B cell (primary cell): ENCODE measurements around the gene TTC39B. TPM values are rescaled to one million over a fixed set of nuclear protein-coding genes. Genes with fewer than 3 reads are reported as not detected.

ENCODE experiments used
- ATAC-seq: fragments of 200-7000 bp; cut with Tn5 transposase; one replicate; pipeline ENCODE4 v1.10.0; 2021; ENCODE audit warnings: low read depth, mild to moderate bottlenecking, moderate number of reproducible peaks, moderate library complexity
- CTCF ChIA-PET: fragments of 350-600 bp; sonication (Branson Sonifier 250); formaldehyde crosslinking; loops from one replicate; lab custom pipeline; 2021; ENCODE audit warnings: antibody characterized with exemption, inconsistent platforms; lab: Charles Lee
- POLR2A ChIA-PET: fragments of 350-600 bp; sonication (Branson Sonifier 250); formaldehyde crosslinking; loops from one replicate; lab custom pipeline; 2021; ENCODE audit warnings: antibody characterized with exemption; lab: Charles Lee
- DNase-seq: peaks from one replicate; pipeline ENCODE4 v3.0.0; 2013
- H2AFZ ChIP-seq: 2 replicates; pipeline ENCODE4 v1.6.1; 2012; ENCODE audit warnings: mild to moderate bottlenecking, low read depth, low read length; ENCODE audit not compliant: insufficient read depth, poor library complexity, severe bottlenecking
- H3K27ac ChIP-seq, 2 donors: 1 replicate in 1 of 2; 2 replicates in 1 of 2; pipeline ENCODE4 v1.5.1; 2012 to 2013; ENCODE audit warnings: low read length in 2 of 2, mild to moderate bottlenecking in 2 of 2, moderate library complexity in 1 of 2
- H3K27me3 ChIP-seq, 4 experiments: fragments of 200-600 bp in 1 of 4; sonication (generic) in 1 of 4; replicated peaks in 1 of 4; 1 replicate in 2 of 4; 2 replicates in 2 of 4; pipeline versions ENCODE4 v1.6.1 to v1.7.0; 2013 to 2016; ENCODE audit warnings: low read length in 3 of 4, mild to moderate bottlenecking in 2 of 4, mixed read lengths in 1 of 4, moderate library complexity in 1 of 4; ENCODE audit not compliant: insufficient read depth in 4 of 4, control insufficient read depth in 3 of 4; ENCODE audit errors: control extremely low read depth in 1 of 4
- H3K36me3 ChIP-seq, 2 experiments: replicated peaks in 1 of 2; 1 replicate in 1 of 2; 2 replicates in 1 of 2; pipeline versions ENCODE4 v1.6.1 to v1.7.1; 2013; ENCODE audit warnings: low read length in 1 of 2; ENCODE audit not compliant: insufficient read depth in 2 of 2, control insufficient read depth in 1 of 2; ENCODE audit errors: control extremely low read depth in 1 of 2, extremely low read depth in 1 of 2
- H3K4me1 ChIP-seq, 2 donors: fragments of 200-600 bp in 1 of 2; sonication (generic) in 1 of 2; 1 replicate in 1 of 2; 2 replicates in 1 of 2; pipeline versions ENCODE4 v1.5.1 to v1.6.1; 2013 to 2017; ENCODE audit warnings: low read length in 2 of 2; ENCODE audit not compliant: control insufficient read depth in 2 of 2, insufficient read depth in 2 of 2
- H3K4me2 ChIP-seq: replicated peaks from 2 replicates; pipeline ENCODE3; 2012; ENCODE audit warnings: mild to moderate bottlenecking, low read depth, low read length; ENCODE audit not compliant: poor library complexity, severe bottlenecking
- H3K4me3 ChIP-seq, 5 experiments: fragments of 200-600 bp in 1 of 5; sonication (generic) in 1 of 5; 1 replicate in 3 of 5; 2 replicates in 2 of 5; pipeline versions ENCODE4 v1.5.1 to v1.7.0; 2011 to 2016; ENCODE audit warnings: low read length in 4 of 5, mild to moderate bottlenecking in 4 of 5, low read depth in 2 of 5, control low read depth in 1 of 5, moderate library complexity in 1 of 5; ENCODE audit not compliant: insufficient read depth in 1 of 5; ENCODE audit errors: control extremely low read depth in 1 of 5, extremely low read depth in 1 of 5
- H3K79me2 ChIP-seq: fragments of 200-600 bp; sonication (generic); one replicate; pipeline ENCODE4 v1.6.0; 2016; ENCODE audit warnings: low read length; ENCODE audit not compliant: control insufficient read depth, insufficient read depth
- H3K9ac ChIP-seq: fragments of 200-600 bp; sonication (generic); 2 replicates; pipeline ENCODE4 v1.6.1; 2017; ENCODE audit warnings: mild to moderate bottlenecking, low read length, moderate library complexity
- H3K9me3 ChIP-seq, 3 donors: one replicate each; pipeline versions ENCODE4 v1.6.1 to v1.7.1; 2013; ENCODE audit warnings: low read length in 2 of 3; ENCODE audit not compliant: control insufficient read depth in 2 of 3, insufficient read depth in 1 of 3; ENCODE audit errors: control extremely low read depth in 1 of 3
- H4K20me1 ChIP-seq: 2 replicates; pipeline ENCODE4 v1.6.0; 2012; ENCODE audit warnings: mild to moderate bottlenecking, low read length; ENCODE audit not compliant: insufficient read depth, control insufficient read depth, poor library complexity, severe bottlenecking
- H3K27ac Mint-ChIP-seq: one replicate; pipeline ENCODE4 v1.8.0; 2021; ENCODE audit warnings: mixed read lengths
- H3K27me3 Mint-ChIP-seq: one replicate; pipeline ENCODE4 v1.8.0; 2021; ENCODE audit warnings: mixed read lengths
- H3K4me1 Mint-ChIP-seq: one replicate; pipeline ENCODE4 v1.8.0; 2021; ENCODE audit warnings: mixed read lengths
- H3K4me3 Mint-ChIP-seq: one replicate; pipeline ENCODE4 v1.8.0; 2021; ENCODE audit warnings: mixed read lengths
- H3K9me3 Mint-ChIP-seq: one replicate; pipeline ENCODE4 v1.8.0; 2022; ENCODE audit warnings: mixed read lengths; ENCODE audit not compliant: insufficient read depth
- CTCF ChIP-seq: fragments of 200-600 bp; IDR thresholded peaks from one replicate; pipeline ENCODE4 v1.8.0; 2022; ENCODE audit warnings: antibody characterized with exemption, mild to moderate bottlenecking
- EZH2 ChIP-seq: IDR thresholded peaks from 2 replicates; pipeline ENCODE4 v1.6.1; 2012; ENCODE audit warnings: borderline replicate concordance, low read depth, mild to moderate bottlenecking, moderate library complexity, low read length; ENCODE audit not compliant: insufficient read depth, poor library complexity, severe bottlenecking
- WGBS: methylation state at CpG from one replicate; pipeline ENCODE4 v1.1.5; 2013; ENCODE audit warnings: missing lambda C conversion rate; ENCODE audit not compliant: insufficient coverage; 5-methylcytosine and 5-hydroxymethylcytosine counted together
- intact Hi-C: fragments of 100-400 bp; cut with micrococcal nuclease; formaldehyde crosslinking; loops from one replicate; pipeline ENCODE4 v1.10.0; 2022
- polyA plus RNA-seq: library from polyadenylated mRNA; depleted of rRNA; stranded (reverse); fragments of >200 nt; gene quantifications from 2 replicates; pipeline ENCODE4 v1.2.3, GENCODE V29; 2012
- total RNA-seq, 2 donors: library from RNA; stranded (reverse); fragments of 120-200 nt in 1 of 2; gene quantifications; 1 replicate in 1 of 2; 2 replicates in 1 of 2; pipeline versions ENCODE4 v1.2.3 to v1.2.4, GENCODE V29; 2013 to 2022

The TTC39B gene
- total and polyA plus RNA-seq, 2 donors (not counting 1 experiment from before 2014, with no cell fraction given), result 2.0 to 3.6 TPM

- DNase-seq, result no peak
- H4K20me1 ChIP-seq, result no peaks in the 10 kb centered on the region
- H3K27ac ChIP-seq, result no peak overlapping the region
- H3K79me2 ChIP-seq, result no peaks in the 10 kb centered on the region
- ATAC-seq, result no peak
- no peaks in the 10 kb centered on the region for H3K27me3 ChIP-seq
- peaks cover 0 to 17% of the 10 kb centered on the region in 2 experiments for H3K36me3 ChIP-seq
- H3K9ac ChIP-seq, result no peak overlapping the region
- no CpG with 5 or more reads among the region's 1 CpG for WGBS
- ChIA-PET CTCF (no interaction called here), POLR2A (no interaction called here)
- H3K27ac Mint-ChIP-seq, result no peak overlapping the region
- H3K4me3 Mint-ChIP-seq, result no peak overlapping the region
- H3K4me3 ChIP-seq, result no peak overlapping the region
- no peaks in the 10 kb centered on the region for H3K4me1 Mint-ChIP-seq
- no peak overlapping the region for H3K4me2 ChIP-seq
- no peaks in the 10 kb centered on the region for H3K27me3 Mint-ChIP-seq
- H3K4me1 ChIP-seq, result no peaks in the 10 kb centered on the region
- intact Hi-C loops, result no loop called here
- no peaks in the 10 kb centered on the region for H3K9me3 ChIP-seq
- H3K9me3 Mint-ChIP-seq, result no peaks in the 10 kb centered on the region
- no peak overlapping the region for H2AFZ ChIP-seq
- no peak for TF ChIP-seq EZH2
- TF ChIP-seq CTCF, result no peak
Measured at GRCh38 chr9:15187589-15187988, 119.4 kb downstream of the TTC39B start.

- Mint-ChIP-seq H3K27ac (no peak overlapping the region), H3K9me3 (no peaks in the 10 kb centered on the region), H3K4me1 (peaks cover 7% of the 10 kb centered on the region), H3K4me3 (no peak overlapping the region), H3K27me3 (no peaks in the 10 kb centered on the region)
- H3K9ac ChIP-seq, result no peak overlapping the region
- H3K4me2 ChIP-seq, result no peak overlapping the region
- peaks cover 0 to 16% of the 10 kb centered on the region in 2 experiments for H3K36me3 ChIP-seq
- no peaks in the 10 kb centered on the region for H3K27me3 ChIP-seq
- intact Hi-C loops, result no loop called here
- CTCF ChIA-PET, result no interaction called here
- WGBS, result no CpG with 5 or more reads among the region's 3 CpGs
- POLR2A ChIA-PET, result no interaction called here
- ATAC-seq (no peak), DNase-seq (no peak)
- H4K20me1 ChIP-seq, result no peaks in the 10 kb centered on the region
- TF ChIP-seq CTCF, result no peak
- TF ChIP-seq EZH2, result no peak
- H3K4me3 ChIP-seq, result no peak overlapping the region
- H3K79me2 ChIP-seq, result no peaks in the 10 kb centered on the region
- H2AFZ ChIP-seq, result no peak overlapping the region
- H3K4me1 ChIP-seq, result no peaks in the 10 kb centered on the region
- H3K27ac ChIP-seq, result no peak overlapping the region
- H3K9me3 ChIP-seq, result no peaks in the 10 kb centered on the region
Measured at GRCh38 chr9:15182730-15183129, 124.3 kb downstream of the TTC39B start.
